GM19240 (cell line): Measurements from ENCODE around the gene C11orf86.

Source experiments
- DNase-seq: peaks from one replicate; pipeline ENCODE4 v3.0.0; 2011; ENCODE audit warnings: low spot score; ENCODE audit not compliant: insufficient read length

The C11orf86 gene

DNA sequence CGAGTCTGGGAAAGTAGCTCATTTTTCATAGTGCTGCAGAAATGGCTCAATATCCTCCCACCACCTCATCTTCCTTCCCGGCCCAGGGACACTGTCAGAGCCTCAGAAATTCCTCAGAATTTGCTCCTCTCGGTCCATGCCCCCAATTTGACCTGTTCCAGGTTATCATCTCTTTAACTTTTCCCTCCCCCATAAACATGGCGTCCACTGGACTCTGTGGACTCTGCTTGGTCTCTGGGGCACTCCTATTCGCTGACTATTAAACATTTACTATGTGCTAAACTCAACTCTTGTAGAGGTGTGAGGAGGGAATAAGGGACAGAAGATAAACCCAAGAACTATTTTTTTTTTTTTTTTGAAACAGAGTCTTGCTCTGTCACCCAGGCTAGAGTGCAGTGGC, 8.8 kb upstream of the C11orf86 start:
- no peak for DNase-seq

DNA sequence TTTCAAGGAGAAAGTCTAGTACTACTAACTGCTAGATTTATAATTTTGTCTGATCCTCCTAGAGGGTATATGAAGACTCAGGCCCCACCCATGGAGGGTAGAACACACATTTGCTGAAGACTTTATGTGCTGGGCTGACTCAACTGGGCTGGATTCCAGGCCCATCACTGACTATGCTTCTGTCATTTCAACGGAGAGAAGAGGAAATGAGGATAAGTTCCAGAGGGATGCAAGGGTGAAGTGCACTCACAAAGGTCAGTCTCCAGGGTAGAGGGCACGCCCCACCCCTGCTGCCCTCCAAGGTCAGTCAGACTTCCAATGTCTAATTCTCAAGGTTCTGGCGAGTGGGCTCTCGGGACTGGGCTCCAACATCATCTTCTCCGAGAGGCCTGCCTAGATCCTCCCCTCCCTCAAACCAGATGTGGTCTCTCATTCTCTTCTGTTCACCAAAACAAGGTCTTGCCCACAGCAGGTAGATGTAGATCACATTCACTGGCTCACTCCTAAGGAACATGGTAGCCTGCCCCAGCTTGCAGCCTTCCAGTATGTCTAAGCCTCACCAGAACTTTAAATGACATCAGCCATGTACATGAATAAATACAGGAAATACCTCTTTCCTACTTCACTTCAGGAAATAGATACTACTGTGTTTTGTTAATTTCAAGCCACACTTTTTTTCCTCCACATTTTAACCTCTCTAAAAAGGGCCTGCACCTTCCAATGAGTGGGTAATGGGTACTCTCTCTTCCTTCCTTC, 7.3 kb upstream of the C11orf86 start:
- no peak for DNase-seq

DNA sequence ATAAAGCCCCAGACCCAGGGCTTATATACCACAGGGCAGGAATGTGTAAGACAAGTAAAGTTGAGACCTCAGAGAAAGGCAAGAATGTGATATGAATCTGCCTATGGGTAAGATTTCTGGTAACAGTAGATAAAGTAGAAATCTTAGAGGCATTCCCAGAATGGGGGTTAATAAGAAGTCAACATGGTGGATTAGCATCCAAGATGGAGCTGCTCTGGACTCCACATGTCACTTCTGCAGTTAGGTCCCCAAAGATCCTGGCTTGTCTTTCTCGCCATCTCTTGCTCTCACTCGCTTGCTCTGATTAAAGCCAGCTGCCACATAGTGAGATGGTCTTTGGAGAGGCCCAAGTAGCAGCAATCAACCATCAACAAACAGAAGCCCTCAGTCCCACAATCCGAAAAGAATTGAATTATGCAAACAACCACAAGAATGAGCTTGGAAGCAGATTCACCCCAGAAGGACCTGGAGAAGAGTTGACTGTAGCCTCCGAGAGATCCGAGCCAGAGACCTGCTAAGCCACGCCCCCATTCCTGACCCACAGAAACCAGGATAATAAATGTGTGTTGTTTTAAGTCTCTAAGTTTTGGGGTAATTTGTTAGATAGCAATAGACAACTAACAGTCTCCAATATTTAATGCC, 5.4 kb upstream of the C11orf86 start:
- no peak for DNase-seq

DNA sequence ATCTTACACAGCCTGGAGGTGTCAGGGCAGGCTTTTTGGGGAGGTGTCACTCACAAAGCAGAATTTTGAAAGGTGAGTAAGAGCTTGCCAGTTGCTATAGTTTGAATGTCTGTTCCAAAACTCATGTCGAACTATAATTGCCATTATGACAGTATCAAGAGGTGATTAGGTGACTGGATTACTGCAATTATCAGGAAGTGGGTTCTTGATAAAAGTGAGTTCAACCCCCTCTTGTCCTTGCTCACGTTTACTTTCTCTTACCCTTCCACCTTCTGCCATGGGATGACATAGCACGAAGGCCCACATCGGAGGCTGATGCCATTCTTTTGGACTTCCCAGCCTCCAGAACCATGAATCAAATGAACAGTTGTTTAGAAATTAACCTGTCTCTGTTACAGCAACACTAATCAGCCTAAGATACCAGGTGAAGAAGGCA, 4.7 kb upstream of the C11orf86 start:
- no peak for DNase-seq

DNA sequence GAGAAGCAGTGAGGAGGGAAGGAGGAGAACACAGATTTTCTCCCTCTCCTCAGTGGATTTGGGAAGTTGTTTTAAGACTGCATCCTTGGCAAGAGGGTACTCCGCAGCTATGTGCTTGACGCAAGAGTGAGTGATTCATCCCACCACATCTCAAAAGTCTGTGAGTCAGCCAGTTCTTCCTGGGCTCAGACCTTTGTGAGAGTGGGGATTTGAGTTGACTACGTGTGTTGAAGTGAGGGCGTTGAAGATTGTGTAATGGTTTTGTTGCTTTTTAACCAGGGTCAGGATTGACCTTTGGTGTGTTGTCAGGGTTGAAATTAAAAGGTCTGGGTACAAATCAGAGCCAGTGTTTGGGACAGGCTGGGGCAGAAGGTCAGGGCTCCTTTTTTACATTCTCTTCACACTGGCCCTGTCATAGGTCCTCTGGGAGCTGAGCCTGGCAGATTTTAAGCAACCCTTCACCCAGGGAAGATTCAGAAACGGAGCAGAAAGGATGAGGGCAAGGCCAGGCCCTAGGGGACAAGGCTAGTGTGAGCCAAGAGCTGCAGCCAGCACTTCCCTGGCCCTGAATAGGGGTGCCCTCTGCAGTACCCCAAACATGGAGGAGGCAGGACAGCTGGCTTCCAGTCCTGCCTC, 4.2 kb upstream of the C11orf86 start:
- DNase-seq, result no peak

DNA sequence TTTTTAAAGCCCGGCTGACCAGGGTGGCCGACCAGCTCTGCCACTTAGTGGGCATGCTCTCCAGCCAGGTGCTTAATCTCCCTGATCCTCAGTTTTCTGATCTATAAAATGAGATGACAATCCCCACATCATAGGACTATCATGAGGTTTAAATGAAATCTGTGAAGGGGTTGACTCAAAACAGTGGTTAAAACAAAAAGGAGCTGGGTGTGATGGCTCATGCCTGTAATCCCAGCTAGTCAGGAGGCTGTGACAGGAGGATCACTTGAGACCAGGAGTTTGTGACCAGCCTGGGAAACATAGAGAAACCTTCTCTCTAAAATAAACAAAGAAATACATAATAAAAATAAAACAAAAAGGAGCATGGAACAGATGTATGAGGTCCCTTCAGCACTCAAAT, 3.6 kb upstream of the C11orf86 start:
- DNase-seq, result no peak

DNA sequence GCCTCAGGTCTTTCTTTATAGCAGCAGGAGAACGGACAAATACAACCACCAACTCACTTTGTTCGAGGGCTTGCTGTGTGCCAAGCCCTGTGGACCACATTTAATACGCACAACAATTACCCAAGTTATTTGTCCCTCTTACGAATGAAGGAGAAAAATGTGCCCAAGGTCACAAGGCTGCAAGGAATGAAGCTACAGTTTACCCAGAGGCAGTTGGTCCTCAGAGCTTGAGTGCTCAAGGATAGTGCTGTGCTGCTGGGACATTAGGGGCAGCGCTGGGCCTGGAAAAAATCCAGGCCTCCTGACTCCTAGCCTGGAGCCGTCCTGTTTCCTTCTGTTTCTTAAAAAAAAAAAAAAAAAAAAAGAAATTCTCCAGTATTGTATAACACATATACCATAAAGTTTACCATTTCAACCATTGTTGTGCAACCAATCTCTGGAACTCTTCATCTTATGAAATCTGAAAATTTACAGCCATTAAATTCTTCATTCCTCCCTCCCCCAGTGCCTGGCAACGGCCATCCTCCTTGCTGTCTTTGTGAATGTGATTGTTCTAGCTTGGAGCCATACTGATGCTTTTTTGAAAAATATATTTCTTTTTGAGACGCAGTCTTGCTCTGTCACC, 1.0 kb upstream of the C11orf86 start:
- no peak for DNase-seq

DNA sequence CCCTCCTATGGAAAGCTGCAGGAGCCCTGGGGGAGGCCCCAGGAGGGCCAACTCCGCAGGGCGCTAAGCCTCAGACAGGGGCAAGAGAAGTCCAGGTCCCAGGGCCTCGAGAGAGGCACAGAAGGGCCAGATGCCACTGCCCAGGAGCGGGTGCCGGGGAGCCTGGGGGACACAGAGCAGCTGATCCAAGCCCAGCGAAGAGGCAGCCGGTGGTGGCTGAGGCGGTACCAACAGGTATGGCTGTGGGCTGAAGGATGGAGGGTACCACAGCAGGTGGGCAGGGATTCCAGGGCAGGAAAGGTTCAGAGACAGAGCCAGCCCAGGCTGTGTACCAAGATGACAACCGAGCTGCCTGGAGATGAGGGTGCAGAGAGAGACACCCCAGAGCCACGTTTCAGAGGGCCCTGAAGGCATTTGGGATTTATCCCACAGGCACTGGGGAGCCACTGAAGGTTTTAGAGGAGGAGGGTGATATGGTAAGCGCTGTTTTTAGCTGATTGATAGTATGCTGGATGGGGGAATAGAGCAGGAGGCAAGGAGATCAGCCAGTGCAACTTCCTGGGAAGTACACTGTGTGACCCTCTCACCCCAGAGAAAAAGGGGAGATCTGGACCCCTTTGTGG, 412 bp downstream of the C11orf86 start:
- no peak for DNase-seq

DNA sequence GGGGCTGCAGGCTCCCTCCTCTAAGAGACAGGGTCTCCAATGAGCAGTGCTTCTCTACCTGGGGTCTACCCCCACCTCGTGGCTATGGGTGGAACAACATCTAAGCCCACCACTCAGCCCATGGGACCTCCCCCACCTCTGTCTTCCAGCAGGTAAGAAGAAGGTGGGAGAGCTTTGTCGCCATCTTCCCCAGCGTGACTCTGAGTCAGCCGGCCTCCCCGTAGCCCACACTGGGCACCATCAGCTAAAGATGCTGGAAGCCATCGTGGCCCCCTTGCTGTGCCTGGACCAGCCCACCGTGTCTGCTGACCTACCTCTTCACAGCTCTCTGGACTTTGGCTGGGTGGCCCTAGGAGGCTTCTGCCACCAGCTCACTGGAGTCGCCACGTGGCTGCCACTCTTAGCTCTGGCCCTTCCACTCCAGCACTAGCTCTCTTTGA, 944 bp downstream of the C11orf86 start:
- no peak for DNase-seq

DNA sequence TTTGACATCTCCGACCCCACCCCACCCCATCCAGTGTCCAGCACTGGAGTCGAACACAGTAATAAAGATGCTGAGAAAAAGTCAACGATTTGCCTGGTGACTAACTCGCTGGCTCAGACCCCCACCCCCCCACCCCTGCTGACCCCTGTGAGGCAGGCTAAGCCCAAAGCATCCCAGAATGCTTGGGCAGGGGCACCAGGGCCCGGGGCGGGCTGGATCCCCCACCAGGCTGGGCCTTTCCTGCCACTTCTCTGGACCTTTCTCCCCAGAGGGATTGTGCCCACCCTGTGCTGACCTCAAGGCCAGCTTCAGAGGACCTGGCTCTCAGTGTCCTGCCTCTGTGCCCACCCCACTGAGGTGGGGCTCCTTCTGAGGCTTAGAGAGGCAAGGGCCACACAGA, 1.8 kb downstream of the C11orf86 start:
- DNase-seq, result no peak

DNA sequence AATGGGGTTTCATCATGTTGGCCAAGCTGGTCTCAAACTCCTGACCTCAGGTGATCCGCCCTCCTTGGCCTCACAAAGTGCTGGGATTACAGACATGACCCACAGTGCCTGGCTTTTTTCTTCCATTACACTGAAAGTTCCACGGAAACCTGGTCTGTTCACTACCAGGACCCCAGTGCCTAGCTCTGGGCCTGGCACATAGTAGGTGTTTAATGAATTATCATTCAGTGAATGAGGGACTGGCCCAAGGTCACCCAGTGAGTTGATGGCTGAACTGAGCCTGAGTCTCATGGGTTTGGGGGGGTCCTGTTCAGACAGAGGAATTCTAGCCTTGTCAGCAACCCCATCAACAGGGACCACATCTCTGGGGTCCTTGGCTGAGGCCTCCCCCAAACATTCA, 3.1 kb downstream of the C11orf86 start:
- no peak for DNase-seq

DNA sequence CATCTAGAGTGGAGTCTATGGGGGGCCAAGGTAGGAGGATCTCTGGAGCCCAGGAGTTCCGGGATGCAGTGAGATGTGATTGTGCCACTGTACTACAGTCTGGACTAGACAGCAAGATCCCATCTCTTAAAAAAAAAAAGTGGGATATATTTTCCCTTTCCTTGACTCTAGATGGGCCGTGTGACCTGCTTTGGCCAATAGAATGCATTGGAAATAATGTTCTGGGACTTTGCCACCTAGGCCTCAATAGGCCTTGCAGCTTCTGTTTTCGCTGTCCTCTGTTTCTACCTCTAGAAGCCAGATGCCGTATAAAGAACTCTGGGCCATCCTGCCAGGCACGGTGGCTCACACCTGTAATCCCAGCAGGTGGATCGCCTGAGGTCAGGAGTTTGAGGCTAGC, 3.6 kb downstream of the C11orf86 start:
- no peak for DNase-seq

DNA sequence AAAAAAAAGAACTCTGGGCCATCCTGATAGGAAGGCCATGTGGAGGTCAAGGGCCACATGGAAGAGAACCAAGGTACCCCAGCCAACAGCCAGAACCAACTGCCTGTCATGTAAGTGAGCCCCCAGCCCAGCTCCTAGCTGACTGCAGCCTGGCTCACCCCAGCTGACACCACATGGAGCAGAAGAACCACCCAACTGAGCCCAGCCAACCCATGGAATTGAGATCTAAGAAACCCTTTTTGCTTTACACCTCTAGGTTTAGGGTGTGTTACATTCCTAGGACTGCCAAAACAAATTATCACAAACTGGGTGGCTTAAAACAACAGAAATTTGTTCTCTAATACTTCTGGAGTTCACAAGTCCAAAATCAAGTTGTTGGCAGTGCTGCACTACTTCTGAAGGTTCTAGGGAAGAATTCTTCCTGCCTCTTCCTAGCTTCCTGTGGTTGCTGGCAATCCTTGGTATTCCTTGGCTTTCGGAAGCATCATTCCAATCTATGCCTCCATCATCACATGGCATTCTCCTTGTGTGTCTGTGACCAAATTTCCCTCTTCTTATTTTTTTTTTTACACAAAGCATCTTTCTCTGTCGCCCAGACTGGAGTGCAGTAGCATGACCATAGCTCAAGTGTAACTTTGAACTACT, 4.4 kb downstream of the C11orf86 start:
- no peak for DNase-seq

DNA sequence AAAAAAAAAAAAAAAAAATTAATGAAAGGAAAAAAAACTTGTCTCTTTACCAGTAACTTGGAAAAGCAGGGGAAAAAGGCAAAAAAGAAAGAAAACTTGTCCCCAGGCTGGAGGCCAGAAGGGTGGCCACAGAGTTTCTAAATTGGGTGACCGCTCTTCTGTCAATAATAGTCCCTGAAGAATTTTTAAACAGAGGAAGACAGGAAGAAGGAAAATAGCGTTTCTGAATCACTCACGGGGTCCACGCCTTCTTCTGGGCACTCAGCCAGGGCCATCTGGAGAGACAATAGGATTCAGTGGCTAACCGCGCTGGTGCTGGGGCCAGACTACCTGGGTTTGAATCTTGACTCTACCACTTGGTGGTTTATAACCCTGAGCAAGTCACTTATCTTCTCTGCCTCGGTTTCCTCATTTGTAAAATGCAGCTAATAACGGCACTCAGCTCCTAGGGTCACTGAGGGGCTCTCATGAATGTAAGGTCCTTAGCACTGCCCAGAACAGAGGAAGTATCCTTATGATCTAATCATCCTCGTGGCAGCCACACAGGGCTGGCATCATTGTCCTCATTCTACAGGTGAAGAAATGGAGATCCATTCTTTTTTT, 7.0 kb downstream of the C11orf86 start:
- no peak for DNase-seq

DNA sequence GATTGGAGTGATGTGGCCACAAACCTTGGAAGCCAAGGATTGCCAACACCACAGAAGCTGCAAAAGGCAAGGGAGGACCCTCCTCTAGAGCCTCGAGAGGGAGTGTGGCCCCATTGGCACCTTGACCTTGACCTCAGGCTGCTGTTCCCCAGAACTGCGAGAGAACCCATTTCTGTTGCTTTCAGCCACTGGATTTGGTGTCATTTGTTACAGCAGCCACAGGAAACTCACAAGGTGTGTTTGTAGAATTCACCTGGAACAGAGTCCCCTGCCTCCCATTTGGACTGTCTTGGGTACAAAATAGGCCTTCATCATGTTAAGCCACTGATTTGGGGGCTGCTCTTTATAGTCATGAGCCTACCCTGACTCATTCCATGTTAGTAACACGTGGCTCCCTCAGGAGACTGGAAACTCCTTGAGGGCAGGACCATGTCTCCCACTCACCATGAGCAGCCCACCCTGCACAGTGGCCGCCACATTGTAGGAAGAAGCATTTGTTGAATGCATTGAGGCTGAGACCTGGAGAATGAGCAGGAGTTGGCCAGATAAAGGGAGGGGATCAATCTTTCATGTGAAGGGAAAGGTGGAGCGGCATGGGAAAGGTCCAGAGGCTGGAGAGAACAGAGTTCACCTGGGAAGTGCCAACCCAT, 8.3 kb downstream of the C11orf86 start:
- DNase-seq, result no peak

DNA sequence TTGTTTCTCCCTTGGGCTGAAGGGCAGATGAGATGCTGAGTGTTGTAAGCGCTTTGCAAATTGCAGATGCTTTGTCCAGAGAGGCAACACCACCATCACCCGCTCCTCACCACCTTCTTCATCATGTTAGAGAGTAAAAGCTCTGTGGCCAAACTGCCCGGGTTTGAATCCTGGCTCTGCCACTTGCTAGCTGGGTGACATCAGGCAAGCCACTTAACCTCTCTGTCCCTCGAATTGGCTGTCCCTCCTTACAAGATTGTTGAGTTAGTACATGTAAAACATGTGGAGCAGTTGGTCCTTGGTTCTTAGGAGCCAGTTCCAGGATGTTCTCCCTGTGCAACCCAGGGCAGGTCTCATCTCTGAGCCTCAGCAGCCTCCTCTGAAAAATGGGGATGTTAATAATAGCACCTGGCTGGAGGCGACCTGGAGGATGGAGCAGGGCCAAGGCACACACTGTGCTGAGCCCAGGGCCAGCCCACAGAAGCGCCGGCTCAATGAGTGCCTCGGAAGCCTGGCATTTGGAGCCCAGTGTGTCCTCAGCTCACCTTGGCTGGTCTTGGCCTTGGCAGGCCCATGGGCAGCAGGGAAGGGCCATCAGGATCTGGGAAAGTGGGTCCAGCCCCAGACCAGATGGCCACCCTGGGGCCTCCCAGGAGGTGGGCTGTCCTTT, 10.5 kb downstream of the C11orf86 start:
- DNase-seq, result no peak

DNA sequence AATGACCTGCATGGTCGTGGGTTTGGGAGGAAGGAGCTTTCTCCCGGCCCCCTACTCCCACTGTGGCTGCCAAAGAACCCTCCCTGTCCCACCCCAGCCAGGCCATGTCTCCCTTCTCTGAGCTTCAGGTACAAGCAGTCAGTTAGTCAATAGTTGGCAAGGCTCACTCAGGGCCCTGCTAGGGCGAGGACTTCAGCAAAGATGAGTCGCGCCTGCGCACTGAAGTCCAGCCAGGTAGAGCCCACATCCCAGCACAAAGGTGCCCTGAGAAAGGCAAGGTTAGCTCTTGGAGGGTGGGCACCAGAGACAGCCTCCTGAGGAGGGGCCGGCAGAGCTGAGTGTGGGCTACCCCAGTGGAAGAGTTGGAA, 11.1 kb downstream of the C11orf86 start:
- DNase-seq, result no peak

DNA sequence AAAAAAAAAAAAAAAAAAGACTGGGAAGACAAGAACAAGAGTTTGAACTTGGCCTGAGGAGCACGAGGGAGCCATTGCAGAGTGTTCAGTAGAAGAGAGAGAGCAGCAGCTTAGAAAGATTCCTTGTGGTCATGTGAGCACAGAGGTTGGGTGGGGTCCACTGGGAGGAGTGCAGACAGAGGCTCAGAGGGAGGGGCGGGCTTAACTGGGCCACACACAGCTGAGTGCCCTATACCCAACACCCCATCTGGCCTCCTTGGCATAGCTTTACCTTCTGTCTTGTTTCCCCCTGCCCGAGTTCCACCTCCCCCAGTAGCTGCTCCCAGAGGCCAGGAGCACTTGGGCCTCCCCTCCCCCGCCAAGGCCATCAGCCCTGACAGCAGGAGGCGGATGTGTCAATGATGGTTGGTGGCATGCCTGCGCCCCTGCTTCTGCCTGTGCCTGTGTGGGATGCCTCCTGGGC, 12.1 kb downstream of the C11orf86 start:
- DNase-seq, result no peak

DNA sequence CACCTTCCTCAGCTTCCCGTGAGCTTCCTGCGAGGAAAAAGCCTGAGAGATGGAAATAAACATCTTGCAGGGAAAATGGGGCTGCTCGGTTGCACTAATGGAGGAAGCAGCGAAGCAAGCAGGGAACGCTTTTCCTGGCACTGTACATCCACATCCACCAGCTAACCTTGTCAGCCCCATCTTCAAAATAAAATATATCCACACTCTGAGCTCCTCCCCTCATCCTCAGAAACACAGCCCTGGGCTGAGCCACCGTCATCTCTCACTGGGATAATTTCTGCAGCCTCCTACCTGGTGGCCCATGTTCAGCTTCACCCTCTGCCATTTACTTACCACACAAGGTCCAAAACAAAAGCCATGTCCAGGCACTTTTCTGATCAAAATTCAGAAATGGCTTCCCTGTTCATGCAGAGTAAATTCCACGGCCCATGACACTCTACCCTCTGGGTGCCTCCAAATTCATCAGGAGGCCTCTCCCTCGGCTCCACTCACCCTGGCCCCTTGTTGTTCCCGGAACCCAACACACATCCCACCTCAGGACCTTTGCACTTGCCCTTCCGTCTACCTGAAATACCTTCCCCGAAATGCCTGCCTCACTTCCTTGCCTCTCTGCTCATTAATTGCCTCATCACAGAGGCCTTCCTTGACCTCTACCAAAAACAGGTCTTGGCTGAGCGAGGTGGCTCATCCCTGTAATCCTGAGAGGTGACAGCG, 13.0 kb downstream of the C11orf86 start:
- no peak for DNase-seq
